ENCODE results near the gene ZNF423. TPM values are rescaled to one million over a fixed set of nuclear protein-coding genes. Genes with fewer than 3 reads are reported as not detected.

Gene ZNF423
- total RNA-seq, 1 donor from 2014 or later: not detected

- Mint-ChIP-seq H3K4me3 (no peak overlapping the region), H3K4me1 (no peaks in the 10 kb centered on the region), H3K27ac (no peak overlapping the region), H3K27me3 (no peaks in the 10 kb centered on the region), H3K9me3 (no peaks in the 10 kb centered on the region), H3K36me3 (ENCODE audit: low read depth) (no peaks in the 10 kb centered on the region)
- ChIA-PET CTCF (no interaction called here), POLR2A (no interaction called here)
- intact Hi-C loops (cut with micrococcal nuclease): no loop called here
- TF ChIP-seq CTCF (IDR thresholded peaks at IDR 0.05): no peak
- DNase-seq: no peak
- no peak for ATAC-seq (ENCODE audit: low read depth)
Measured at GRCh38 chr16:49515861-49516260, 340.1 kb downstream of the ZNF423 start.

GRCh38 chr16:49515016-49515565 lies 340.8 kb downstream of the ZNF423 start:
- no peak for TF ChIP-seq CTCF (IDR thresholded peaks at IDR 0.05)
- Mint-ChIP-seq H3K27me3 (no peaks in the 10 kb centered on the region), H3K27ac (no peak overlapping the region), H3K4me1 (no peaks in the 10 kb centered on the region), H3K4me3 (no peak overlapping the region), H3K36me3 (ENCODE audit: low read depth) (no peaks in the 10 kb centered on the region), H3K9me3 (no peaks in the 10 kb centered on the region)
- no peak for DNase-seq
- no peak for ATAC-seq (ENCODE audit: low read depth)
- ChIA-PET CTCF (no interaction called here), POLR2A (no interaction called here)
- intact Hi-C loops (cut with micrococcal nuclease): no loop called here

GRCh38 chr16:49514073-49514980 lies 341.6 kb downstream of the ZNF423 start:
- POLR2A ChIA-PET: no interaction called here

GRCh38 chr16:49513040-49513439 lies 342.9 kb downstream of the ZNF423 start:
- ChIA-PET CTCF (no interaction called here), POLR2A (no interaction called here)
- Mint-ChIP-seq H3K27ac (no peak overlapping the region), H3K9me3 (no peaks in the 10 kb centered on the region), H3K4me1 (no peaks in the 10 kb centered on the region), H3K4me3 (no peak overlapping the region), H3K27me3 (no peaks in the 10 kb centered on the region), H3K36me3 (ENCODE audit: low read depth) (no peaks in the 10 kb centered on the region)
- TF ChIP-seq CTCF (IDR thresholded peaks at IDR 0.05): no peak
- ATAC-seq (ENCODE audit: low read depth): no peak
- DNase-seq: no peak
- intact Hi-C loops (cut with micrococcal nuclease): no loop called here

More at GRCh38 chr16:49514073-49514980, 341.6 kb downstream of the ZNF423 start:
- Mint-ChIP-seq H3K27me3 (no peaks in the 10 kb centered on the region), H3K9me3 (no peaks in the 10 kb centered on the region), H3K4me1 (no peaks in the 10 kb centered on the region), H3K4me3 (no peak overlapping the region), H3K27ac (no peak overlapping the region), H3K36me3 (ENCODE audit: low read depth) (no peaks in the 10 kb centered on the region)
- CTCF ChIA-PET: no interaction called here
- DNase-seq (no peak), ATAC-seq (ENCODE audit: low read depth) (no peak)
- TF ChIP-seq CTCF (IDR thresholded peaks at IDR 0.05): no peak
- intact Hi-C loops (cut with micrococcal nuclease): no loop called here

GRCh38 chr16:49510654-49511305 lies 345.1 kb downstream of the ZNF423 start:
- POLR2A ChIA-PET: no interaction called here
- no peaks in the 10 kb centered on the region for H3K27me3 Mint-ChIP-seq
- CTCF ChIA-PET: no interaction called here

More at GRCh38 chr16:49510654-49511305, 345.1 kb downstream of the ZNF423 start:
- H3K36me3 Mint-ChIP-seq (ENCODE audit: low read depth): no peaks in the 10 kb centered on the region
- H3K27ac Mint-ChIP-seq: no peak overlapping the region
- no peak for TF ChIP-seq CTCF (IDR thresholded peaks at IDR 0.05)
- intact Hi-C loops (cut with micrococcal nuclease): no loop called here
- H3K4me1 Mint-ChIP-seq: no peaks in the 10 kb centered on the region
- H3K4me3 Mint-ChIP-seq: no peak overlapping the region
- ATAC-seq (ENCODE audit: low read depth): no peak
- no peak for DNase-seq
- H3K9me3 Mint-ChIP-seq: no peaks in the 10 kb centered on the region

All from activated B cell treated with CpG ODN at 0.5 μM for 24 hours (primary cell).